SKM-1 (cell line): ENCODE data around the gene ELMO1.

ENCODE experiments used
- DNase-seq: peaks from one replicate; lab custom pipeline; 2025; ENCODE audit not compliant: unreplicated experiment; lab: John Stamatoyannopoulos, UW

The ELMO1 gene

GRCh38 chr7:37448636-37449361 lies at the start of gene ELMO1:
ELMO1 (minus strand) TSS chr7:37448864; CDS start chr7:37342690, 106,174 bp downstream.
- peak; percentile 85 for DNase-seq

- no peak for DNase-seq
These were observed 48.9 kb upstream of the ELMO1 start for GRCh38 chr7:37497576-37497975.

GRCh38 chr7:37495574-37496184 lies 47.0 kb upstream of the ELMO1 start:
- DNase-seq: peak; percentile 50

- DNase-seq: peak; percentile 11
These were observed 46.3 kb upstream of the ELMO1 start for GRCh38 chr7:37494926-37495325.

GRCh38 chr7:37493810-37494209 lies 45.1 kb upstream of the ELMO1 start:
- no peak for DNase-seq

- no peak for DNase-seq
These were observed 44.5 kb upstream of the ELMO1 start for GRCh38 chr7:37493123-37493522.

GRCh38 chr7:37491919-37492694 lies 43.4 kb upstream of the ELMO1 start:
- no peak for DNase-seq

- no peak for DNase-seq
These were observed 41.0 kb upstream of the ELMO1 start for GRCh38 chr7:37489703-37490102.

- peak; percentile 74 for DNase-seq
These were observed 39.6 kb upstream of the ELMO1 start for GRCh38 chr7:37488163-37488764.

- DNase-seq: no peak
These were observed 35.9 kb upstream of the ELMO1 start for GRCh38 chr7:37484426-37485073.

- no peak for DNase-seq
These were observed 35.0 kb upstream of the ELMO1 start for GRCh38 chr7:37483627-37484026.

- DNase-seq: no peak
These were observed 34.3 kb upstream of the ELMO1 start for GRCh38 chr7:37482953-37483352.

- DNase-seq: no peak
These were observed 33.8 kb upstream of the ELMO1 start for GRCh38 chr7:37482505-37482904.

- DNase-seq: no peak
These were observed 33.1 kb upstream of the ELMO1 start for GRCh38 chr7:37481722-37482288.

- no peak for DNase-seq
These were observed 32.5 kb upstream of the ELMO1 start for GRCh38 chr7:37481154-37481553.

- peak; percentile 53 for DNase-seq
These were observed 31.7 kb upstream of the ELMO1 start for GRCh38 chr7:37480041-37481031.

- DNase-seq: no peak
These were observed 28.3 kb upstream of the ELMO1 start for GRCh38 chr7:37476881-37477450.

- DNase-seq: no peak
These were observed 27.8 kb upstream of the ELMO1 start for GRCh38 chr7:37476428-37476827.

GRCh38 chr7:37475646-37476045 lies 27.0 kb upstream of the ELMO1 start:
- DNase-seq: no peak
